Amygdala (tissue), 56 donors: Measurements from ENCODE around the gene CXCL14.
"Not testable (repeated sequence)": the region's sequence is repeated elsewhere in the genome, so short reads cannot be mapped to it uniquely, and the experiment has no call there.

ENCODE experiments used
- DNase-seq, 56 donors: peaks; one replicate each; lab custom pipeline; 2025; lab: John Stamatoyannopoulos, UW

The CXCL14 gene

DNA sequence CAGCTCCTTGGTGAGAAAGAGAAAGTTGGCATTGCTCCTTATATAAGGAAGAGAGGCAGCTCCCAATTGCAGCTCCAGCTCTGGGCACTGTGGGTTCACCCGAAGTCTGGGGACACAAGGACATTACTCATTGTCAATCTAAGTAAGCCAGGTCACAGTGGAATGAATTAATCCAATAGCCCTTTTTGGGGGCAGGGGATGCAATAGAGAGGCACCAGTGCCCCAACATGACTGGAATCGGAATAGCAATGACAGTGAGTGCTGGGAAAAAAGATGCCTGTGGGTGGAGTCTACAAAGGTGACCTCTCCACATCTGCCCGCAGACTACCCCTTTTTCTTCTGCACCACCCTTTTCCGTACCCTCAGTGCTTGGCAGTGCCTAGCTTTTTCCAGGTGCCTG, 31.9 kb downstream of the CXCL14 start:
- no peak for DNase-seq

DNA sequence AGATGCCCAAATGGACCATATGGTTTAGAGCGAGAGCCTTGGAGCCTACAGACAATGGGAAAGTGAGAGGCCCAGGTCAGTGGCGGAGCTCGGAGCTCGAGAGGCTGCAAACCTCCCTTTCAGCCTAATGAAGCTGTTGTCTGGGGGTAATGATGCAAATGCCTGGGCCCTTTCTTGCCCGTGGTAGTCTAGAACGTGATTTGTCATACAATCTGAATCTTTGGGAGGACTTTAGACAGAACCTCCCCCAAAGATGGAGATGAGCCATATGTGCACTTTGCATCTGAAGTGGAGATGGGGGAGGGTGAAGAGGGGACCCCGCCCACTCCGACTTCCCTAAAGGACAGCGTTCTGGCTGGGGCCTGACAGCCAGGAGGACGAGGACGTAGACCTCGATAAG, 32.7 kb downstream of the CXCL14 start:
- DNase-seq = no peak

DNA sequence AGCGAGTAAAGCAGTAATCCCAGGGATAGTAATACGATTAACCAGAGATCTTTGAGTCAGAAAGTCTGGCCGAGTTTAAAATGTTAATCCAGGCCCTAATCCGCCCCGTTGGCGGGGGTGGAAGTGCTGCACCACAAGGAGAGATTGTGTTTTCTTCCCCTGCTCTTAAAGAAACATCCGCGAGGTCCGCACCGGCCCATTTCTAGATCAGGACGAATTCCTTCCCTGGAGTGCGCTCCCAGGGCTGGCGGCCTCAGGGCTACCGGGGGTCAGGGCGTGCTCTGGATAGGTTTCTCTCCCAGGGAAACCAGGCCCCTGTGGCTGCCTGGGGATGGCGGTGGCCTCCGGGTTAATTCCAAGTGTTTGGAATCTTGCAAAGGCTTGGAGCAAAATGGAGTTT, 33.7 kb downstream of the CXCL14 start:
- DNase-seq = no peak

DNA sequence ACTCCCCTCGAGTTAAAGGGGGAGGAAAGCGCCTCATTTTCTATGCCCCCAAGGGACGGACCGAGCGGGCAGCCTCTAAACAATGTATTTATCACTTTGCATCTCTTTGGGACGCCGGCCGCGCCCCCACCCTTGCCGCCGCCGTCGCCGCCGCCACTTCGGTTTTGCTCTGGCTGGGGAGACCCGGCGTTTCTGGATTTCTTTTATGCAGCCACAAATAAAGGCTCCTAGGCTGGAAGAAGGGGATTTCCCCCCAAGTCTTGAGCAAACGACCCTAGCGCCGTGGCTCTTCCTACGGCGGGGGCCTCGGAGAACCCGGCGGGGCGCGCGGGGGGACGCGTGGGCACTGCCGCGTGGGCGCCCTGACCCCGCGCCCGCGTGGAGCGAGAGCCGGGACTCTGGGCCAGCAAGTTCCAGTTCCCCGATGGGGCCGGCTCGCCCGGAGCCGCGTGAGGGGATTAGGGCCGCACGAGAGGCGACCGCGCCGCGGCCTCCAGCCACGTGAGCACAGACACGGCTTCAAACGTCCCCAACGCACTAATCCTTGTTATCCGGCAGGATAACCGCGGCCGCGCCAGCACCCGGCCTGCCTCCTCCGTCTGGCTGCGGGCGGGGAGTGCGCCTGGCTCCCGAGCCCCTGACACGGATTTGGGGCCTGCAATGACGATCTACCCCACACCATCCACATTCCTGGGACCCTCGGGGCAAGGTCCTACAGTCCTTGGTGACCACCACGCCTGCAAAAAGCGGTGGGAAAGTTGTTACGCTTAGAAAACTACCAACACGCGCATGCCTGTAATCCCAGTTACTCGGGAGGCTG, 35.1 kb downstream of the CXCL14 start:
- no peak for DNase-seq

DNA sequence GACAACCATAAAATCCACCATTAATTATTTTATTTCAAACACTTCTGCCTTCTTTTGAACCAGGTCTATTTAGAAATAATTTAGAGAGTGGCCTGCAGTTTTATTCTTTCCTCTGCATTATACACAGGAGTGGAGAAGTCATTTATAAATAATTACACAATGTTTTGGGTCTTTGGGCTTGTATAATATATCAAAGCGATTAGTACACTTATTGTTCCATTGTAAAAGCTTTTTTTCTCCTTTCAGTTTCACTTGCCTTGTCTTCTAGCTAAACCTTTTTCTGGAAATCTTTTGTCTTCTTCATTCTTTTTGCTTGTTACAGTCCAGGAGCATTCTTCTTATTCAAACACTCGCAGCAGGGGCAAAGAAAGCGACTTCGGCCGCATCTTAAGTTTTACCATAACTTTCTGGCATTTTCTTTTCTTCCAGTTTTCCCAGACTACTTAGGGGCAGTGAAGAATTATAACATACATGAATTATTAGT, 35.7 kb downstream of the CXCL14 start:
- no peak for DNase-seq

DNA sequence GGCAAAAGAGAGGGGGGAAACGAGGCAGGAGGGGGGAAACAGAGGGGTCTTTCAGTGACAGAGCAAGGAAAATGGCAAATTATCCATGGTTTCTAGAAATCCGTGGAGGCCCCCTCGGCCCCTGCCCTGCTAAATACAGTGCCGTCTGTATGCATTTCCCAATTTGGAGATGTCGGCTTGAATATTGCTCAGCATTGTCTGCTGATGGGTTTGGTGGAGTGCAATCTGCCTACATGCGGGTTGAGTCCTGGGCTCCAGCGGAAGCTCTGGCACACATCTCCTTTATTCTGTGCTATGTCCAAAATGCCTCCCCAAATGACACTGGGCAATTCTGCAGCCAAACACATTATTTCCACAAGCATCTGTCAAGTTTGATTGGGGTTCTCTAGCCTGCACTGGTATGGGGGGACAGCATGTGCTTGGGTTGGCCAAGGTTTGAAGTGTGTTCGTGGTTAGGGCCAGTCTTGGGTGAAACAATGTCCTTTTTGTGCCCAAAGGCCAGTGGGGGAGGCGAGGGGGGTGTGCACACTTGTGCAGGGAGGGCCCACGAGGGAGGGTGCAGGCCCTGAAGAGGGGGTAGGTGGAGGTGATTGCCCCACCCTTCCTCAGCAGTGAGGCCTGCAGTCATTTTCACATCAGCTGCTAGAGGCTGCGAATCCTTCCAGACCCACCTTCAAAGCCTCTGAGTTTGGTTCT, 36.8 kb downstream of the CXCL14 start:
- no peak for DNase-seq

DNA sequence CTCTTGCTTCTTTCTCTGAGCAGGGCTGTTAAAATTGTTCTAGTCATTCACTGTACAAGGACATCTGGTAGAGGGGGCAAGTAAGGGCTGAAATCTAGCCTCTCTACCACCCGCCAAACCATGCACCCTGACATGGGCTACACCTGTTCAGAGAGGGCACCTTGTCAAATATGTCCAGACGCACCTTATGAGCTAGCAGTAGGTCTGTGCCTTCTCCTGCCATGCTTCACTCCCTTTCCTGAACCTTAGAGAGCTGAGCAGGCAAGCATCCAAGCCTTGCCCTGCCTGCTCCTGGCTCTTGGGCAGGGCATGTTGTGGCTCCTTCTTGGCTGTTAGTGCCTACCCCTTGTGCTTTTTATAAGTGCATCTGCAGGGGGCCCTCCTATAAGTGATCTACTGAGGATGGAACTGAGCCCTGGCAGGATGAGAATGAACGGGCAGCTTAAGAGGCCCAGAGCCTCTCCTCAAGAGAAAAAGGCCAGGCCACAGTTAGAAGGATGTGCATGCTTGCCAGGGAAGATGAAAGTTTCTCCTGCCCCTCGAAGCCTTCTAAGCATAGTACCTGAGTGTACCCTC, 39.3 kb downstream of the CXCL14 start:
- no peak for DNase-seq

DNA sequence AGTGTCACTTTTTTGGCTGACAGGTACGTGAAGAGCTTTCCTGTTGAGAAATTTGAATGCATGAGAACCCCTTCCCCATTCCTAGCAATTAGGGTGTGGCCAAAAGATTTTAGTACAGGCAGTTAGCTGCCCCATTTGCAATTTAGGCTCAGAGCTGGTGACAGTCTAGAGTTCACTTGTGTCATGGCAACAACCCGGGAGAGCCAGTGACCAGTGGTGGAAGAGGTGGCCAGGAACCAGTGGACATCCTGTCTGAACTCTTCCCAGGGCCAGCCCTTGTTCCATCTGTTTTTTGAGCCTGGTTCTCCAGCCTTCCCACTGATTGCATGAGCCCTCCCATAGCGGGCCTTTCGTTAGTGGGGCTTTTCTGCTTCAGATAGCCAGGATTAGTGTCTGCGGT, 40.5 kb downstream of the CXCL14 start:
- DNase-seq = no peak

DNA sequence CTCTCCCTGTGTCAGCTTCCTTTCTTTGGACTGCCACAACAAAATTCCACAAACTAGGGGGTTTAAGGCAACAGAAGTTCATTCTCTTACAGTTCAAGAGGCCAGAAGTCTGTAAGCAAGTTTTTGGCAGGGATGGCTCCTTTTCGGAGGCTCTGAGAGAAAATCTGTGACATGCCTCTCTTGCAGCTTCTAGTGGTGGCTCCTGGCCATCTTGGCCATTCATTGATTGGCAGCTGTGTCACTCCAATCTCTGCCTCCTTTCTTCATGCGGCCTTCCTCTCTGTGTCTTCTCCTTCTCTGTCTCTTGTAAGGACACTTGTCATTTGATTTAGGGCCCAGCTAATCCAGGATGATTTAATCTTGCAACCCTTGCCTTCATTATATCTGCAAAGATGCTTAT, 41.0 kb downstream of the CXCL14 start:
- no peak for DNase-seq

DNA sequence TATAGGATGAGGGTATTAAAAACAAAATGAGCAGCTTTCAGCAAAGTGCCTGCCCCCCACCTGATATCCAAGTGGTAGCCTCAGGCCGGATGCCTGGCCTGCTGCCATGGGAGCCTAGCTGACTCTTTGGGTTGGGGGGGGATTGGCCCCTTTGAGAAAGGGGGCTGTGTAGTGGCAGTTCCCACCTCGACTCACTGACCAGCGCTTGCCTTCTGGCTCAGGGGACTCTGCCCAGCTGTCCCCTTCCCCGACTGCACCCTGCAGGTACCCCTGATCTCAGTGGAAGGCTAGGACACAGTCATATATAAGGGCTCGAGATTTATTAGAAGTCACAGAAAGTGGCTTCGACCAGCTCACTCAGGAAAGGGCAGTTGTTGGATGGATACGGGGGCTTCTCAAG, 41.5 kb downstream of the CXCL14 start:
- DNase-seq = no peak

DNA sequence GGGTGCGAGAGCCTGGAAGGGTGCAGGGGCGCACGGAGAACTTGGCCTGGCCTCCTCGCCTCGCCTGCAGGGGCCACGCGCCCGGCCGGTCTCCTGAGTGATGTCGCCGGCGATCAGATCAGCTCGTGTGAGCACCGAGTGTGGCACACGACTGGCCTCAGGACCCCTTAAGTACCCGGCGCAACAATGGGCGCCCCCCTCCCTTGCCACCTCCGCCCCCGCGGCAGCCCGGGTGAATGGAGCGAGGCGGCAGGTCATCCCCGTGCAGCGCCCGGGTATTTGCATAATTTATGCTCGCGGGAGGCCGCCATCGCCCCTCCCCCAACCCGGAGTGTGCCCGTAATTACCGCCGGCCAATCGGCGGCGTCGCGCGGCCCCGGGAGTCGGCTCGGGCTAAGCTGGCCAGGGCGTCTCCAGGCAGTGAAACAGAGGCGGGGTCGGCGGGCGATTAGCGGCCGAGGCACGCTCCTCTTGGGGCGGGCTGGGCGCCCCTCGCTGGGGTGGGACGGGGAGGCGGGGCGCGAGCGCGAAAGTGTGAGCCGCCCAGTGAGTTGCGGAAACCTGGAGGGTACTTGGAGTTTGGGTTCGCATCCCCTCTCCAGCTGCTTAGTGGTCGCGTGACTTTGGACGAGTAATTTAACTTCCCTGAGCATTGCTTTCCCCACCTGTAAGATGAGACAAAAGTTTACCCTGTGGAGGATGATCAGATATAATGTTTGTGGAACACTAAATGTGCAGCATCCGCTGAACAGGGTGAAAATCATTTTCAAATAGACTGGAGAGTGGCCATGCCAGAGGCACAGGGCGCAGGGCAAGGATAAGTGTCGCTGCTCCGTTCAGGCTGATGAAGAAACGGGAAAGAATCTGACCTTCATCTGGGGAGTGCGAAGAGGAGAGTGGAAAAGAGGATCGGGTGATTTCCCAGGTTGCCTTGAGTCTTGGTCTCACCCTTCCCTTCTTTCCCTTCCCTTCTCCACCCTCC, 42.7 kb downstream of the CXCL14 start, which contains the start of gene NEUROG1:
Gene NEUROG1 (minus strand): TSS at position 145 of the 982 bp plus-strand sequence. CDS start 274 bp downstream, outside the sequence.
- peak in 5 of 56 donors; percentile 4 to 28 (median 9) for DNase-seq

DNA sequence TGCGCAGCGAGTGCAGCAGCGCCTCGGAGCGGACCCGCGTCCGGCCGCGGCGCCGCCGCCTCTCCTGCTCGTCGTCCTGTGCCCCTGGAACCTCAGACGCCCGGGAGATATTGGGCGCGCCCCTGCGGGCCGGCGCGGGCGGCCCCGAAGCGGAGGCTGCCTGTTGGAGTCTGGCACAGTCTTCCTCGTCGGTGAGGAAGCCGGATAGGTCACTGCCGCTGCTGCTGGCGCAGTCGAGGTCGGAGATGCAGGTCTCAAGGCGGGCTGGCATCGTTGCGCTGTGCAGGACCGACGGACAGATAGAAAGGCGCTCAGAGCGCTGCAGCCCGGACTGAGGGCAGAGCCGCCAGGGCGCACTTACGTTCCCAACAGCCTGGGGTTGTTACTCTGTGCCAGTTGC, 43.4 kb downstream of the CXCL14 start:
- DNase-seq = no peak

DNA sequence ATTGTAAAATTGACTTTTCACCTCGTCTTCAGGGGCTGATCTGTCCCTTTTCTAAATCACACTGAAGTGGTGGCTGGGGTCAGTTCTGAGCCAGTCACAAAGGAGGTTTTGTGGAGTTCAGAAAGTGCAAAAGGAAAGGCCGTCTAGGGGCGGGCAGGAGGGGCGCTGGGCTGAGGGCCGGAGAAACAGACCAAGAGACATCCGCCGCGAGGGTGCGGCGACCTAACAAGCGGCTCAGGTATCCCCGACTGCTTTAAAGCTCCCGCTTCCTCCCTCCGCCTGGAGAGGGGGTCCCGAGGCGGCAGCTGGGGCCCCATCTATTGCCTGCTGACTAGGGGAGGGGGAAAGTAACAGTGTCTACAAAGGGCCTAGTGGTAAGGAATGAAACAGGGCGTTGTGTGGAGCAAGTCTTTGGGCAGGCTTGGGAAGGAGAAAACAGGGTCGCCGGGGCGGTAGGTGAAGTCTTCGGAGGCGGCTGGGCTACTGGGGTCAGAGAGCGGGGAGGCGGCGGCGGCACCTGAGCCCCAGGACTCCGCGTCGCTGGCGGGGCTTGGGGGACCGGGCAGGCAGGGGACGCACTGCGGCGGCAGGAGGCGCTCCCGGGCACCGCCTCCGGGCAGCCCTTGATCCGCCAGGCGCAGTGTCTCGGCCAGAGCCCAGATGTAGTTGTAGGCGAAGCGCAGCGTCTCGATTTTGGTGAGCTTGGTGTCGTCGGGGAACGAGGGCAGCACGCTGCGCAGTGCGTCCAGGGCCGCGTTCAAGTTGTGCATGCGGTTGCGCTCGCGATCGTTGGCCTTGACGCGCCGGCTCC, 44.0 kb downstream of the CXCL14 start:
- no peak for DNase-seq

DNA sequence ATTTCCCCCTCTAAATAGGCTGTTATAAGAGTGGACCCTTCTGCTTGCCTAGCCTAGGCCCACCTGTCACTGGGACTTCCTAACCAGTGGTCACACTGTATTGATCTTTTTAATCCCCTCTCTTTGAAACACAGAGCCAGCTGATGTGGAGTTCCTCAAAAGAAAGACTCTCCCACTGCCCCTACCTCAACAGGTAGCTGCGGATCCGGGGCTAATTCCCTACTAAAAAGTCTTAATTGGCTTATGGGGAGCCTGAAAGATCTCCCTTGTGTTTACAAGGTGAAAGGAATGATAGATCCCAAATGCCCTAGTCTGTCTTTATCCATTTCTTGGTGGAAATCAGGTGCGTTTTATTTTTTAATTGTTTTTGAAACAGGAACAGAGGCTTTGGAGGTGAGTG, 45.0 kb downstream of the CXCL14 start:
- DNase-seq = no peak

DNA sequence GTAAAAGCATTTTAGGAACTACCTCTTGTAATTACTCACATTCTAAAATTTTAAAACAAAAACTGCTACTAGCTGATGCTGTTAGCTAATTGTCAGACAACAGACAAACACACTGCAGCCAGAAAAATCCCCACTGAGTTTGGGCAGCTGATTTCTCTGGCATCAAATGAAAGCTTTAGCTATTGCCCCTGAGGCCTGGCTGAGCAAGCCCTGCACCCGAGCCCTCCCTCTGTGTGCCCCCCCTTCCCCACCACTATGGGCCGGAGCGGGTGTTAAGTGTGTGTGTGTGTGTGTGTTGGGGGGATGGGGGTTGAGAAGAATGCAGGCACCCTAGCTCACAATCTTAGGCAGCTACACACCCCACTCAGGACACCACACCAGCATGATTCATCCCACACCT, 45.5 kb downstream of the CXCL14 start:
- peak in 4 of 56 donors; percentile 3 to 21 (median 12) for DNase-seq

DNA sequence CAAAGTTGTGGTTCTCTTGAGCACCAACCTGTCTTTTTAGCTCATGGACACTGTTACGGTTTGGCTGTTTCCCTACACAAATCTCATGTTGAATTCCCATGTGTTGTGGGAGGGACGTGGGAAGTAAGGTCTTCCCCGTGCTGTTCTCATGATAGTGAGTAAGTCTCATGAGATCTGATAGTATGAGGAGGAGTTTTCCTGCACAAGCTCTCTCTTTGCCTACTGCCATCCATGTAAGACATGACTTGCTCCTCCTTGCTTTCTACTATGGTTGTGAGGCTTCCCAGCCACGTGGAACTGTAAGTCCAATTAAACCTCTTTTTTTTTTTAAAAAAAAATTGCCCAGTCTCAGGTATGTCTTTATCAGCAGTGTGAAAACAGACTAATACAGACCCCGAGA, 49.2 kb downstream of the CXCL14 start:
- not testable (repeated sequence) for DNase-seq

DNA sequence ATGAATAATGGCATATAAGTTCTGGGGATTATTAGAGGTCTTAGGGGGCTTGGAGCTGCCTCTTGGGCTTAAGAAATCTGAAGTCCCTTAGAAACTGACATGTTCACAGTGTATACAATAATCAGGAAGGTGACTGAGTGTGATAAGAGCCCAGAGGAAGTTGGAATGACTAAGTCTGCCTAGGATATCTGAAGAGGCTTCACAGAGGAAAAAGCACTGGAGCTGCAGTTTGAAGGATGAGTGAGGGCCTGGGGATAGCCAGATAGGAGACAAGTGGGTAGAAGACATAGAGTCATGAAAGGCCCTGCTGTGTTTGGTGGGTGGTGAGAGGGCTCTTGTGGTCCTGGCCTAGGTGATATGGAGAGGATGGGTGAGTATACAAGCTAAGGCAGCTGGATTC, 51.9 kb downstream of the CXCL14 start:
- DNase-seq = no peak

DNA sequence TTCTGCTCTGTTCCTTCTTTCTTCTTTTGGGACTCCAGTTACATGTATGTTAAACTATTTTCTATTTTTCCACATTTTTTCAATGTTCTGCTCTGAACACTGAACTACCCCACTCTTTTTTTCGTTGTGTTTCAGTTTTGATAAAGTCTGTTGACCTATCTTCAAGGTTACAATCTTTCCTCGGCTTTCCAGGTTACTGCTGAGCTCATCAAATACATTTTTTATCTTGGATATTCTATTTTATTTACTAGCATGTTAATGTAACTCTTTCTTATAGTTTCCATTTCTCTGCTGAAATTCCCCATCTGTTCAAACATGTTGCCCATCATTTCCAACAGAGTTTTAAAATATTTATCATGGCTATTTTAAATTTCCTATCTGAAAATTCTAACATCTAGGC, 56.8 kb downstream of the CXCL14 start:
- no peak for DNase-seq
